Spleen (tissue), 7 donors: ENCODE measurements around the gene FAM81B.
"Not testable (repeated sequence)": the region's sequence is repeated elsewhere in the genome, so short reads cannot be mapped to it uniquely, and the experiment has no call there.

Source experiments
- CTCF ChIP-seq, 11 experiments: fragments of 200-600 bp in 7 of 11; fragments of 450-650 bp in 4 of 11; sonication (generic) in 4 of 11; IDR thresholded peaks in 8 of 11; conservative IDR thresholded peaks in 3 of 11; 1 replicate in 7 of 11; 2 replicates in 4 of 11; pipeline versions ENCODE4 v1.4.0 to v1.8.0; 2016 to 2021; ENCODE audit warnings: antibody characterized with exemption in 11 of 11, inconsistent platforms in 4 of 11, mild to moderate bottlenecking in 1 of 11
- POLR2A ChIP-seq, 3 donors: fragments of 450-650 bp; IDR thresholded peaks; one replicate each; pipeline ENCODE4 v1.5.1; 2017; ENCODE audit warnings: antibody characterized with exemption in 3 of 3, mild to moderate bottlenecking in 1 of 3
- donor health status: DM: no; HTN: no; CAD: no; lungs with moderate emphysema.
- donor health status: DM: no; HTN: no; CAD: no.
- donor health status: DM: no; HTN: no; CAD: no.

- not testable (repeated sequence) for TF ChIP-seq CTCF (IDR thresholded peaks at IDR 0.05 in 8 of 11, conservative IDR thresholded peaks at IDR 0.05 in 3 of 11); POLR2A (IDR thresholded peaks at IDR 0.05)
Measured at GRCh38 chr5:95341444-95341843, 49.7 kb upstream of the FAM81B start.
